Measurements from ENCODE around the gene CPZ. TPM values are rescaled to one million over a fixed set of nuclear protein-coding genes. Genes with fewer than 3 reads are reported as not detected.

Gene CPZ
- total and polyA plus RNA-seq, 2 donors (not counting 1 experiment from before 2014, with no cell fraction given): not detected

DNA sequence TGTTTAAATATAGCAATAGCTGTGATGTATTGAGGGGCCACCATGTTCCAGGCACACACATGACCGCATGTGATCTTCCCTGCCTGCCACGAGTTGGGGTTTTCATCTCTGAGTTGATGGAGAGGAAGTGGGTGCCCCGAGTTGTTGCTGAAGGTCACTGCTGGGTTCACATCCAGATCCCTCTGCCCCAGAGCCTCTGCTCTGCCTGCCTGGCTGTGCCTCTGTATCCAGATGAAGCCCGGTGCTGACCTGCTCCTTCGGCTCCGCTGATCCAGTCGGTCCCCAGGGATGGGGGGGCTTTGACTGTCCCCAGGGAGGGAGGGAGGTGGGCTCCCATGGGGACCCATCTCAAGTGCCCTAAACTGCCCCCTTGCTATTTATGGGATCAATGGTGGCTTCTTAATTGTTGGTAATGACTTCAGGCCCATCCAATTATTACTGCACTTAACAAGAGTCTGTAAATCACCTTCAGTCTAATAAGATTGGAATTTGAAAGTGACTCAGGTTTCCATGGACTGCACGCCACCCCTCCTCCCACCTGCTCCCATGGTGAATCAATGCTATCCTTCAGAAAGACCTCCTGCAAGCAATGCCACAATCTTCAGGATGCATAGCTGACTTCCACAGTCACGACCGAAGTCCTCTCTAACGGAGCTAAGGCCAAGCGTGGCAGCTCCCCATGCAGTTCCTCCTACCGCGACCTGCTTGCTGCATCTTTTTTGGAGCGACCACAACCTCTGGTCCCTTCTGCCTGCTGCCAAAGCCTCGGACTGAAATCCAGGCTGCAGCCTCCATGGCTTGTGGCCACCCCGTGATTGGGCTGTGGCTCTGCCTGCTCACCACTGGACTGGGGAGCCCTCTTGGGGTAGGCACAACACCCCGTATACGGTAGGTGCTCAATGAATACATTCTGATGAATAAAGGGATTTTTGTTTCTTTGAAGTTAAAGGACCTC, 73.1 kb downstream of the CPZ start:
- Histone ChIP-seq H2AFZ (ENCODE audit: insufficient read depth, low read depth, low read length, poor library complexity, severe bottlenecking) (no peak overlapping the region), H3K9ac (ENCODE audit: low read length) (no peak overlapping the region), H3K4me2 (replicated peaks; ENCODE audit: low read depth, low read length, poor library complexity, severe bottlenecking) (no peak overlapping the region), H3K36me3 (replicated peaks in 1 of 2; ENCODE audit: control extremely low read depth in 1 of 2, control insufficient read depth in 1 of 2, extremely low read depth in 1 of 2, insufficient read depth in 2 of 2, low read length in 1 of 2) (no peaks in the 10 kb centered on the region), H3K27me3 (replicated peaks in 1 of 4; ENCODE audit: control extremely low read depth in 1 of 4, control insufficient read depth in 3 of 4, insufficient read depth in 4 of 4, low read length in 3 of 4) (no peaks in the 10 kb centered on the region), H3K4me1 (ENCODE audit: control insufficient read depth in 2 of 2, insufficient read depth in 2 of 2, low read length in 2 of 2) (no peaks in the 10 kb centered on the region), H3K79me2 (ENCODE audit: control insufficient read depth, insufficient read depth, low read length) (no peaks in the 10 kb centered on the region), H3K27ac (ENCODE audit: low read length in 2 of 2) (no peak overlapping the region), H4K20me1 (ENCODE audit: control insufficient read depth, insufficient read depth, low read length, poor library complexity, severe bottlenecking) (no peaks in the 10 kb centered on the region), H3K4me3 (ENCODE audit: control extremely low read depth in 1 of 5, extremely low read depth in 1 of 5, insufficient read depth in 1 of 5, low read depth in 2 of 5, low read length in 4 of 5) (no peak overlapping the region), H3K9me3 (ENCODE audit: control extremely low read depth in 1 of 3, control insufficient read depth in 2 of 3, insufficient read depth in 1 of 3, low read length in 2 of 3) (peaks cover 0 to 8% (median 0%) of the 10 kb centered on the region in 3 donors)
- WGBS (ENCODE audit: insufficient coverage): 80% methylated on average over 13 of the region's 19 CpGs
- DNase-seq: no peak
- Mint-ChIP-seq H3K9me3 (ENCODE audit: insufficient read depth) (no peaks in the 10 kb centered on the region), H3K27me3 (peaks cover 7% of the 10 kb centered on the region), H3K4me1 (no peaks in the 10 kb centered on the region), H3K27ac (no peak overlapping the region), H3K4me3 (no peak overlapping the region)
- ChIA-PET CTCF (no interaction called here), POLR2A (no interaction called here)
- no peak for ATAC-seq (ENCODE audit: low read depth)
- TF ChIP-seq EZH2 (IDR thresholded peaks at IDR 0.05; ENCODE audit: borderline replicate concordance, insufficient read depth, low read depth, low read length, poor library complexity, severe bottlenecking) (no peak), CTCF (IDR thresholded peaks at IDR 0.05) (no peak)
- intact Hi-C loops (cut with micrococcal nuclease): no loop called here

- no peak overlapping the region for H3K9ac ChIP-seq (ENCODE audit: low read length)
- no peaks in the 10 kb centered on the region for H3K36me3 ChIP-seq (replicated peaks in 1 of 2; ENCODE audit: control extremely low read depth in 1 of 2, control insufficient read depth in 1 of 2, extremely low read depth in 1 of 2, insufficient read depth in 2 of 2, low read length in 1 of 2)
- H3K27ac ChIP-seq (ENCODE audit: low read length in 2 of 2): no peak overlapping the region
- Mint-ChIP-seq H3K9me3 (ENCODE audit: insufficient read depth) (no peaks in the 10 kb centered on the region), H3K27me3 (peaks cover 5% of the 10 kb centered on the region), H3K27ac (no peak overlapping the region), H3K4me1 (no peaks in the 10 kb centered on the region), H3K4me3 (no peak overlapping the region)
- CTCF ChIA-PET: no interaction called here
- no peak for ATAC-seq (ENCODE audit: low read depth)
- TF ChIP-seq CTCF (IDR thresholded peaks at IDR 0.05): no peak
- no peak for TF ChIP-seq EZH2 (IDR thresholded peaks at IDR 0.05; ENCODE audit: borderline replicate concordance, insufficient read depth, low read depth, low read length, poor library complexity, severe bottlenecking)
- no peaks in the 10 kb centered on the region for H3K27me3 ChIP-seq (replicated peaks in 1 of 4; ENCODE audit: control extremely low read depth in 1 of 4, control insufficient read depth in 3 of 4, insufficient read depth in 4 of 4, low read length in 3 of 4)
- WGBS (ENCODE audit: insufficient coverage): 75% methylated on average over 2 of the region's 6 CpGs
- no peaks in the 10 kb centered on the region for H3K79me2 ChIP-seq (ENCODE audit: control insufficient read depth, insufficient read depth, low read length)
- intact Hi-C loops (cut with micrococcal nuclease): no loop called here
- H2AFZ ChIP-seq (ENCODE audit: insufficient read depth, low read depth, low read length, poor library complexity, severe bottlenecking): no peak overlapping the region
- H4K20me1 ChIP-seq (ENCODE audit: control insufficient read depth, insufficient read depth, low read length, poor library complexity, severe bottlenecking): no peaks in the 10 kb centered on the region
- H3K4me1 ChIP-seq (ENCODE audit: control insufficient read depth in 2 of 2, insufficient read depth in 2 of 2, low read length in 2 of 2): no peaks in the 10 kb centered on the region
- DNase-seq: no peak
- no peak overlapping the region for H3K4me3 ChIP-seq (ENCODE audit: control extremely low read depth in 1 of 5, extremely low read depth in 1 of 5, insufficient read depth in 1 of 5, low read depth in 2 of 5, low read length in 4 of 5)
- POLR2A ChIA-PET: no interaction called here
- no peak overlapping the region for H3K4me2 ChIP-seq (replicated peaks; ENCODE audit: low read depth, low read length, poor library complexity, severe bottlenecking)
- H3K9me3 ChIP-seq (ENCODE audit: control extremely low read depth in 1 of 3, control insufficient read depth in 2 of 3, insufficient read depth in 1 of 3, low read length in 2 of 3): peaks cover 0 to 8% (median 0%) of the 10 kb centered on the region in 3 donors
Observed at GRCh38 chr4:8666581-8666980, 74.0 kb downstream of the CPZ start.
